Activated CD4-positive, alpha-beta T cell treated with anti-CD3 and anti-CD28 coated beads for 36 hours (primary cell): Measurements from ENCODE around the gene ARL8B. TPM values are rescaled to one million over a fixed set of nuclear protein-coding genes. Genes with fewer than 3 reads are reported as not detected.

Experiments
- ATAC-seq: fragments of 200-7000 bp; cut with Tn5 transposase; one replicate; pipeline ENCODE4 v1.10.0; 2021; ENCODE audit warnings: mild to moderate bottlenecking, moderate library complexity
- CTCF ChIA-PET: fragments of 350-600 bp; sonication (Branson Sonifier 250); formaldehyde crosslinking; loops from one replicate; lab custom pipeline; 2021; ENCODE audit warnings: antibody characterized with exemption; lab: Charles Lee
- POLR2A ChIA-PET: fragments of 350-600 bp; sonication (Branson Sonifier 250); formaldehyde crosslinking; loops from one replicate; lab custom pipeline; 2021; ENCODE audit warnings: antibody characterized with exemption, inconsistent platforms; lab: Charles Lee
- DNase-seq: peaks from one replicate; pipeline ENCODE4 v3.0.0-alpha.2; 2020
- H3K27ac Mint-ChIP-seq: one replicate; pipeline ENCODE4 v1.8.0; 2021; ENCODE audit warnings: mixed read lengths
- H3K27me3 Mint-ChIP-seq: one replicate; pipeline ENCODE4 v1.8.0; 2021; ENCODE audit warnings: mixed read lengths
- H3K36me3 Mint-ChIP-seq: one replicate; pipeline ENCODE4 v1.8.0; 2021; ENCODE audit warnings: low read depth, mixed read lengths
- H3K4me1 Mint-ChIP-seq: one replicate; pipeline ENCODE4 v1.8.0; 2021; ENCODE audit warnings: mixed read lengths
- H3K4me3 Mint-ChIP-seq: one replicate; pipeline ENCODE4 v1.8.0; 2021; ENCODE audit warnings: mild to moderate bottlenecking, moderate library complexity, mixed read lengths
- H3K9me3 Mint-ChIP-seq: one replicate; pipeline ENCODE4 v1.8.0; 2021; ENCODE audit warnings: low read depth, mixed read lengths
- intact Hi-C, 2 experiments: fragments of 100-400 bp; cut with DNase I in 1 of 2; cut with micrococcal nuclease in 1 of 2; formaldehyde crosslinking; loops; one replicate each; pipeline versions ENCODE4 v1.14.2 to v1.15.1; 2022 to 2024; cut with DNase I, micrococcal nuclease
- total RNA-seq, 2 experiments: library from RNA; stranded (reverse); gene quantifications; one replicate each; pipeline ENCODE4 v1.2.3, GENCODE V29; 2021

ARL8B gene
- total RNA-seq, 2 experiments from 2014 or later: 44.7 to 45.1 TPM

DNA sequence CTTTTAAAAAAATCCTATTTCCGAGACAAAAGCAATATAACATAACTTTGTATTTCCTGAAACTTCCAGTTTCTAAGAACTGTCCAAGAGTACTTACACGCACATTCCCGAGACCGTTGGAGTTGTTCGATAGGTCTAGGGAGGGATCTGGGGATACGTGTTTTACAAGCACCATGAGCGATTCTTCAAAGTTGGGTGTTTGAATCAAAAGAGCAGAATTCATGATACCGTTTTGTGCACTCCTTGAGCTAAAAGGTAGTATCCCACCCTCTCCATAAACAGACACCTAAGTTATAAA lies 64.7 kb downstream of the ARL8B start:
- Mint-ChIP-seq H3K27ac (peak overlapping the region; percentile 96), H3K4me3 (peak overlapping the region; percentile 99), H3K9me3 (no peaks in the 10 kb centered on the region), H3K4me1 (peaks cover 20% of the 10 kb centered on the region), H3K27me3 (no peaks in the 10 kb centered on the region), H3K36me3 (peaks cover 35% of the 10 kb centered on the region)
- CTCF ChIA-PET: interaction anchor here (1.3 to 4.1 kb wide), 4 partner anchors 11 to 65 kb away, joined by 3 to 26 read pairs (median 6); partner anchors contain the start of gene ARL8B
- intact Hi-C loops: loop anchor here (1.0 to 10.0 kb wide), 7 partner anchors 10 to 884 kb away; partner anchors contain the start of genes ARL8B (in 2 of the 2), BHLHE40 (in 1 of the 2), ITPR1 (in 1 of the 2) and SETMAR (in 1 of the 2)
- POLR2A ChIA-PET: interaction anchor here (0.7 to 3.6 kb wide), 3 partner anchors 10 to 63 kb away, joined by 3 to 31 read pairs (median 21); no protein-coding TSS in a partner anchor
- DNase-seq: no peak
- ATAC-seq: no peak

DNA sequence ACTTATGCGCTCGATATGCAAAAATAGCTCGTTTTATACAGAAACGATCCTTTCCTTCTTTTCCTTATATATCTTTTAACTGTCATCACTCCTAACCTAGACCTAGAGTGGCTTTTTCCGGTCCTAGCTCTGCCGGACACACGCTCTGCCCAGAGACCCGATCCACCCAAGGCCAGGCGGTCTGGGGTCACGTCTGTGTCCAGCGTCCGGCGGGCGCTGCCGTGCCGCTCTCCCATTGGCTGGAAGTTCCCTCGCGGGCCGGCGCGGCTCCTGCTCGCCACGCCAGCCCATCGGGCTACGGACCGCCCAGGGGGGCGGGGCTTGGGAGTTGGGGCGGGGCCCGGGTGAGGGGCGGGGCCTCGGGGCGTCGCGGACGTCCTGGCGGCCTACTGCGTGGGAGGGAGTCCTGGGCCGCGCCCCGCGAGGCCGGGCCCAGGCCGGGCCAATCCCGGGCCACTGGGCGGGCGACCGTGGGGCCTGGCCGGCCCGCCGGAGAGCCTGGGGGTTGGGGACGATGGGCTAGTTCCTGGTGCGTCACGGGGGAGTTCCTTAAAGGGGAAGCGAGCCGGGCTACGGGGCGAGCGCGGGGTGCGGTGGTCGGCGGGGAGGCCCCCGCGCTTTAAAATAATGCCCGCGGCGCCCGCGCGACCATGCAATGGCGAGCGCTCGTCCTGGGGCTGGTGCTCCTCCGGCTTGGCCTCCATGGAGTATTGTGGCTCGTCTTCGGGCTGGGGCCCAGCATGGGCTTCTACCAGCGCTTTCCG lies 65.2 kb downstream of the ARL8B start, which contains the start of gene EDEM1:
EDEM1 (plus strand) TSS at position 552 of the 764 bp plus-strand sequence; CDS start at position 651, 99 bp downstream.
- no peaks in the 10 kb centered on the region for H3K9me3 Mint-ChIP-seq
- intact Hi-C loops: loop anchor here (1.0 to 10.0 kb wide), 7 partner anchors 10 to 884 kb away; partner anchors contain the start of genes ARL8B (in 2 of the 2), BHLHE40 (in 1 of the 2), ITPR1 (in 1 of the 2) and SETMAR (in 1 of the 2)
- peak; percentile 84 for ATAC-seq
- no peaks in the 10 kb centered on the region for H3K27me3 Mint-ChIP-seq
- CTCF ChIA-PET: interaction anchor here (1.3 to 4.1 kb wide), 4 partner anchors 10 to 66 kb away, joined by 3 to 26 read pairs (median 6); partner anchors contain the start of gene ARL8B
- peak; percentile 97 for DNase-seq
- peak within 1 kb of the TSS; percentile 99 for H3K4me3 Mint-ChIP-seq
- peaks cover 39% of the 10 kb centered on the region for H3K36me3 Mint-ChIP-seq
- peaks cover 23% of the 10 kb centered on the region for H3K4me1 Mint-ChIP-seq
- POLR2A ChIA-PET: interaction anchor here (0.6 to 3.6 kb wide), 8 partner anchors 10 to 338 kb away, joined by 3 to 31 read pairs (median 4); no protein-coding TSS in a partner anchor
- peak within 1 kb of the TSS; percentile 99 for H3K27ac Mint-ChIP-seq

- peak overlapping the region; percentile 99 for H3K27ac Mint-ChIP-seq
- CTCF ChIA-PET: interaction anchor here (0.6 to 4.1 kb wide), 4 partner anchors 10 to 359 kb away, joined by 3 to 26 read pairs (median 4); no protein-coding TSS in a partner anchor
Measured at GRCh38 chr3:5187920-5188418, 65.9 kb downstream of the ARL8B start.

GRCh38 chr3:5188419-5189221 lies 66.5 kb downstream of the ARL8B start:
- intact Hi-C loops: loop anchor here (1.0 to 10.0 kb wide), 4 partner anchors 9 to 696 kb away; partner anchors contain the start of gene ITPR1 (in 1 of the 2)
- CTCF ChIA-PET: interaction anchor here (0.6 to 4.1 kb wide), 4 partner anchors 9 to 360 kb away, joined by 3 to 26 read pairs (median 4); no protein-coding TSS in a partner anchor
- Mint-ChIP-seq H3K36me3 (peaks cover 52% of the 10 kb centered on the region), H3K27me3 (no peaks in the 10 kb centered on the region), H3K4me1 (peaks cover 36% of the 10 kb centered on the region), H3K4me3 (peak overlapping the region; percentile 99), H3K27ac (peak overlapping the region; percentile 99), H3K9me3 (peaks cover 2% of the 10 kb centered on the region)
- POLR2A ChIA-PET: interaction anchor here (0.7 to 3.6 kb wide), 6 partner anchors 9 to 208 kb away, joined by 3 to 31 read pairs (median 5); no protein-coding TSS in a partner anchor
- ATAC-seq (peak; percentile 20), DNase-seq (peak; percentile 70)

More at GRCh38 chr3:5187920-5188418, 65.9 kb downstream of the ARL8B start:
- Mint-ChIP-seq H3K27me3 (no peaks in the 10 kb centered on the region), H3K9me3 (peaks cover under 1% of the 10 kb centered on the region), H3K4me1 (peaks cover 30% of the 10 kb centered on the region), H3K4me3 (peak overlapping the region; percentile 99), H3K36me3 (peaks cover 45% of the 10 kb centered on the region)
- ATAC-seq: peak; percentile 16
- peak; percentile 72 for DNase-seq
- POLR2A ChIA-PET: interaction anchor here (0.6 to 3.6 kb wide), 8 partner anchors 9 to 338 kb away, joined by 3 to 31 read pairs (median 4); no protein-coding TSS in a partner anchor
- intact Hi-C loops: loop anchor here (1.0 to 10.0 kb wide), 7 partner anchors 9 to 885 kb away; partner anchors contain the start of genes ARL8B (in 2 of the 2), BHLHE40 (in 1 of the 2), ITPR1 (in 1 of the 2) and SETMAR (in 1 of the 2)

DNA sequence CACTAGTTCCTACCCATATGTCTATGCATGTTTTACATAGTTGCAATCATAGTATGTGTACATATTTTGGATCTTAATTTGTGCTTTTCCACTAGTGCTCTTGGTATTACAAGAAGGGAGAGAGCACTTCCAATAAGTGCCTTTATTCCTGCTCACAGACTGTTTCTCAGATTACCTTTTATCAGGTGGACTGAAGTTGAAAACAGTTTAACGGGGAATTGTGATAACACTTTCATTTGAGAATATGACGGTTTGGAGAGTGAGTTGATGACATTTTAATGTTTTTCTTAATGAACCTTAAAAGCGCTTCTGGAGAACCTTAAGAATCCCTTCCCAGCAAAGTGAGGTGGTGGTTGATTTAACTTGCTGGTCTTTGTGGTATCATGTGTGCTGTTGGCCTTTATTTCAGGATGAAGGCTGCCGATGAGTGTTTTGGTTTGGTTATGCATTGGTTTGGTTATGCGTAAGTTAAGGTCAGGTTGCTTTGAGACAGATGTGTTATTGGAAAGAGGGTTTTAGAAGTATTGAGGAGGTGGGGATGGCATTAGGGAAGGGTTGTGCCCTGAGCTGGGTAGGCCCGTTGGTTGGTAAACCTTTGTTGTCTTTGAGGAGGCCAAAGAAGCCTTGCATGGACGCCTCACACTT lies 68.2 kb downstream of the ARL8B start:
- Mint-ChIP-seq H3K36me3 (peaks cover 65% of the 10 kb centered on the region), H3K27ac (peak overlapping the region; percentile 99), H3K4me1 (peaks cover 53% of the 10 kb centered on the region), H3K4me3 (peak overlapping the region; percentile 99), H3K9me3 (peaks cover 2% of the 10 kb centered on the region), H3K27me3 (no peaks in the 10 kb centered on the region)
- CTCF ChIA-PET: no interaction called here
- peak; percentile 8 for ATAC-seq
- DNase-seq: peak; percentile 62
- intact Hi-C loops: loop anchor here (1.0 to 10.0 kb wide), 4 partner anchors 210 to 765 kb away; partner anchors contain the start of gene ITPR1 (in 1 of the 2)
- POLR2A ChIA-PET: interaction anchor here (0.6 to 3.6 kb wide), 3 partner anchors 16 to 355 kb away, joined by 3 to 21 read pairs (median 5); no protein-coding TSS in a partner anchor

- Mint-ChIP-seq H3K27me3 (no peaks in the 10 kb centered on the region), H3K9me3 (peaks cover 2% of the 10 kb centered on the region), H3K36me3 (peaks cover 79% of the 10 kb centered on the region), H3K4me1 (peaks cover 62% of the 10 kb centered on the region), H3K4me3 (peak overlapping the region; percentile 70), H3K27ac (peak overlapping the region; percentile 98)
- POLR2A ChIA-PET: interaction anchor here (3.1 to 3.5 kb wide), 2 partner anchors 68 to 213 kb away, joined by 7 to 23 read pairs; partner anchors contain the start of gene BHLHE40
- ATAC-seq: no peak
- DNase-seq: no peak
- CTCF ChIA-PET: interaction anchor here (0.7 to 2.6 kb wide), 5 partner anchors 9 to 212 kb away, joined by 3 to 15 read pairs (median 6); partner anchors contain the start of gene BHLHE40
- intact Hi-C loops: loop anchor here (5.0 to 10.0 kb wide), 3 partner anchors 284 to 767 kb away; partner anchors contain the start of gene ITPR1 (in 1 of the 2)
Measured at GRCh38 chr3:5191555-5192304, 69.6 kb downstream of the ARL8B start.

GRCh38 chr3:5192571-5193365 lies 70.7 kb downstream of the ARL8B start:
- H3K4me3 Mint-ChIP-seq: peak overlapping the region; percentile 70
- ATAC-seq: peak; percentile 16
- ChIA-PET POLR2A (interaction anchor here (3.1 to 3.5 kb wide), 2 partner anchors 69 to 214 kb away, joined by 7 to 23 read pairs; partner anchors contain the start of gene BHLHE40), CTCF (interaction anchor here (0.6 to 2.6 kb wide), 9 partner anchors 10 to 351 kb away, joined by 3 to 15 read pairs (median 3); partner anchors contain the start of gene BHLHE40)
- peak overlapping the region; percentile 98 for H3K27ac Mint-ChIP-seq
- H3K27me3 Mint-ChIP-seq: no peaks in the 10 kb centered on the region
- H3K36me3 Mint-ChIP-seq: peaks cover 88% of the 10 kb centered on the region
- intact Hi-C loops: loop anchor here (1.0 to 10.0 kb wide), 4 partner anchors 140 to 768 kb away; partner anchors contain the start of gene ITPR1 (in 1 of the 2)
- H3K9me3 Mint-ChIP-seq: peaks cover 2% of the 10 kb centered on the region
- peaks cover 68% of the 10 kb centered on the region for H3K4me1 Mint-ChIP-seq
- peak; percentile 76 for DNase-seq

- DNase-seq: no peak
- peak overlapping the region; percentile 98 for H3K27ac Mint-ChIP-seq
- ATAC-seq: peak; percentile 16
- ChIA-PET POLR2A (interaction anchor here (0.6 to 3.5 kb wide), 5 partner anchors 12 to 698 kb away, joined by 3 to 23 read pairs (median 4); partner anchors contain the start of gene BHLHE40), CTCF (interaction anchor here (1.2 to 1.5 kb wide), 3 partner anchors 9 to 73 kb away, joined by 3 to 7 read pairs (median 5); partner anchors contain the start of gene ARL8B)
- peaks cover 84% of the 10 kb centered on the region for H3K4me1 Mint-ChIP-seq
- intact Hi-C loops: loop anchor here (1.0 to 10.0 kb wide), 5 partner anchors 172 to 770 kb away; partner anchors contain the start of gene ITPR1 (in 1 of the 2)
- H3K4me3 Mint-ChIP-seq: peak overlapping the region; percentile 68
- H3K9me3 Mint-ChIP-seq: peaks cover 2% of the 10 kb centered on the region
- H3K36me3 Mint-ChIP-seq: peaks cover 93% of the 10 kb centered on the region
- H3K27me3 Mint-ChIP-seq: no peaks in the 10 kb centered on the region
Measured at GRCh38 chr3:5194341-5194740, 72.2 kb downstream of the ARL8B start.
